ENCODE measurements around the gene FOXK2. TPM values are rescaled to one million over a fixed set of nuclear protein-coding genes. Genes with fewer than 3 reads are reported as not detected.

FOXK2 gene
- total RNA-seq, 1 experiment from 2014 or later = 104 TPM

GRCh38 chr17:82614095-82614631 lies 94.6 kb downstream of the FOXK2 start:
- BruUV-seq (replicated peaks) = no TSS peak
- POLR2A ChIA-PET = interaction anchor here (0.6 kb wide), 1 partner anchor 22 kb away, joined by 4 read pairs; no protein-coding TSS in a partner anchor
- no peak overlapping the region for H3K27ac Mint-ChIP-seq (ENCODE audit: low read depth, unreplicated experiment)
- H3K4me1 Mint-ChIP-seq (ENCODE audit: insufficient read depth, unreplicated experiment) = peaks cover 8% of the 10 kb centered on the region
- no peak for DNase-seq (ENCODE audit: unreplicated experiment)
- H3K36me3 Mint-ChIP-seq (ENCODE audit: insufficient read depth, unreplicated experiment) = peaks cover 77% of the 10 kb centered on the region
- CTCF ChIA-PET = interaction anchor here (0.7 kb wide), 1 partner anchor 56 kb away, joined by 3 read pairs; no protein-coding TSS in a partner anchor
- no peak overlapping the region for H3K4me3 Mint-ChIP-seq (ENCODE audit: unreplicated experiment)
- no peaks in the 10 kb centered on the region for H3K9me3 Mint-ChIP-seq (ENCODE audit: unreplicated experiment)
- TF ChIP-seq CTCF (IDR thresholded peaks at IDR 0.05; ENCODE audit: unreplicated experiment) = no peak
- no peaks in the 10 kb centered on the region for H3K27me3 Mint-ChIP-seq (ENCODE audit: insufficient read depth, unreplicated experiment)
- intact Hi-C loops (cut with micrococcal nuclease) = no loop called here

- Mint-ChIP-seq H3K4me3 (ENCODE audit: unreplicated experiment) (no peak overlapping the region), H3K27ac (ENCODE audit: low read depth, unreplicated experiment) (no peak overlapping the region), H3K27me3 (ENCODE audit: insufficient read depth, unreplicated experiment) (no peaks in the 10 kb centered on the region), H3K9me3 (ENCODE audit: unreplicated experiment) (no peaks in the 10 kb centered on the region), H3K4me1 (ENCODE audit: insufficient read depth, unreplicated experiment) (peaks cover 8% of the 10 kb centered on the region), H3K36me3 (ENCODE audit: insufficient read depth, unreplicated experiment) (peaks cover 77% of the 10 kb centered on the region)
- POLR2A ChIA-PET = interaction anchor here (2.0 kb wide), 1 partner anchor 11 kb away, joined by 6 read pairs; no protein-coding TSS in a partner anchor
- intact Hi-C loops (cut with micrococcal nuclease) = no loop called here
- no peak for TF ChIP-seq CTCF (IDR thresholded peaks at IDR 0.05; ENCODE audit: unreplicated experiment)
- no peak for DNase-seq (ENCODE audit: unreplicated experiment)
- BruUV-seq (replicated peaks) = TSS peak; percentile 66
- CTCF ChIA-PET = no interaction called here
These were observed 95.8 kb downstream of the FOXK2 start for GRCh38 chr17:82615084-82616020.

GRCh38 chr17:82616021-82616711 lies 96.6 kb downstream of the FOXK2 start:
- Mint-ChIP-seq H3K27me3 (ENCODE audit: insufficient read depth, unreplicated experiment) (no peaks in the 10 kb centered on the region), H3K4me1 (ENCODE audit: insufficient read depth, unreplicated experiment) (peaks cover 7% of the 10 kb centered on the region), H3K9me3 (ENCODE audit: unreplicated experiment) (no peaks in the 10 kb centered on the region), H3K4me3 (ENCODE audit: unreplicated experiment) (no peak overlapping the region), H3K27ac (ENCODE audit: low read depth, unreplicated experiment) (no peak overlapping the region), H3K36me3 (ENCODE audit: insufficient read depth, unreplicated experiment) (peaks cover 85% of the 10 kb centered on the region)
- BruUV-seq (replicated peaks) = no TSS peak
- CTCF ChIA-PET = no interaction called here
- POLR2A ChIA-PET = interaction anchor here (2.0 kb wide), 1 partner anchor 12 kb away, joined by 6 read pairs; no protein-coding TSS in a partner anchor
- DNase-seq (ENCODE audit: unreplicated experiment) = no peak
- TF ChIP-seq CTCF (IDR thresholded peaks at IDR 0.05; ENCODE audit: unreplicated experiment) = no peak
- intact Hi-C loops (cut with micrococcal nuclease) = no loop called here

- H3K36me3 Mint-ChIP-seq (ENCODE audit: insufficient read depth, unreplicated experiment) = peaks cover 99% of the 10 kb centered on the region
- no TSS peak for BruUV-seq (replicated peaks)
- POLR2A ChIA-PET = interaction anchor here (1.3 kb wide), 1 partner anchor 27 kb away, joined by 3 read pairs; no protein-coding TSS in a partner anchor
- no peak for DNase-seq (ENCODE audit: unreplicated experiment)
- no peaks in the 10 kb centered on the region for H3K9me3 Mint-ChIP-seq (ENCODE audit: unreplicated experiment)
- H3K4me3 Mint-ChIP-seq (ENCODE audit: unreplicated experiment) = no peak overlapping the region
- intact Hi-C loops (cut with micrococcal nuclease) = no loop called here
- TF ChIP-seq CTCF (IDR thresholded peaks at IDR 0.05; ENCODE audit: unreplicated experiment) = no peak
- H3K27me3 Mint-ChIP-seq (ENCODE audit: insufficient read depth, unreplicated experiment) = no peaks in the 10 kb centered on the region
- no peak overlapping the region for H3K27ac Mint-ChIP-seq (ENCODE audit: low read depth, unreplicated experiment)
- CTCF ChIA-PET = interaction anchor here (0.7 kb wide), 1 partner anchor 415 kb away, joined by 4 read pairs; no protein-coding TSS in a partner anchor
- no peaks in the 10 kb centered on the region for H3K4me1 Mint-ChIP-seq (ENCODE audit: insufficient read depth, unreplicated experiment)
These were observed 99.7 kb downstream of the FOXK2 start for GRCh38 chr17:82619211-82619610.
